BLaER1 (cell line): Measurements from ENCODE around the gene SORBS2.

Experiments used
- H3K27ac ChIP-seq: shearing (Covaris generic); formaldehyde crosslinking; 2 replicates; pipeline ENCODE4 v1.8.1; 2022
- H3K27me3 ChIP-seq: shearing (Covaris generic); formaldehyde crosslinking; 2 replicates; pipeline ENCODE4 v1.8.1; 2022
- H3K36me3 ChIP-seq: shearing (Covaris generic); formaldehyde crosslinking; 2 replicates; pipeline ENCODE4 v1.8.1; 2022
- H3K4me1 ChIP-seq: shearing (Covaris generic); formaldehyde crosslinking; 2 replicates; pipeline ENCODE4 v1.8.1; 2022
- H3K4me2 ChIP-seq: shearing (Covaris generic); formaldehyde crosslinking; 2 replicates; pipeline ENCODE4 v1.8.1; 2022
- H3K4me3 ChIP-seq: shearing (Covaris generic); formaldehyde crosslinking; 2 replicates; pipeline ENCODE4 v1.8.1; 2022
- H3K9ac ChIP-seq: shearing (Covaris generic); formaldehyde crosslinking; 2 replicates; pipeline ENCODE4 v1.8.1; 2022
- H3K9me3 ChIP-seq: shearing (Covaris generic); formaldehyde crosslinking; 2 replicates; pipeline ENCODE4 v1.8.1; 2022
- H4K20me1 ChIP-seq: shearing (Covaris generic); formaldehyde crosslinking; 2 replicates; pipeline ENCODE4 v1.8.1; 2022
- Cebpa-rat ChIP-seq: shearing (Covaris generic); IDR thresholded peaks from 2 replicates; pipeline ENCODE4 v1.8.1; 2022

Gene SORBS2

GRCh38 chr4:185657183-185657582, 154.8 kb downstream of the SORBS2 start:
- Histone ChIP-seq H3K4me3 (no peak overlapping the region), H3K36me3 (no peaks in the 10 kb centered on the region), H3K4me1 (no peaks in the 10 kb centered on the region), H3K27me3 (no peaks in the 10 kb centered on the region), H3K9me3 (no peaks in the 10 kb centered on the region), H4K20me1 (no peaks in the 10 kb centered on the region), H3K27ac (no peak overlapping the region), H3K9ac (no peak overlapping the region), H3K4me2 (no peak overlapping the region)
- no peak for TF ChIP-seq Cebpa-rat

GRCh38 chr4:185656467-185656931, 155.5 kb downstream of the SORBS2 start:
- Histone ChIP-seq H3K9me3 (no peaks in the 10 kb centered on the region), H3K4me3 (no peak overlapping the region), H3K27ac (no peak overlapping the region), H3K36me3 (no peaks in the 10 kb centered on the region), H3K27me3 (no peaks in the 10 kb centered on the region), H3K4me1 (no peaks in the 10 kb centered on the region), H4K20me1 (no peaks in the 10 kb centered on the region), H3K9ac (no peak overlapping the region), H3K4me2 (no peak overlapping the region)
- TF ChIP-seq Cebpa-rat = no peak

GRCh38 chr4:185654965-185655554, 156.9 kb downstream of the SORBS2 start:
- no peak overlapping the region for H3K4me3 ChIP-seq
- H3K9ac ChIP-seq = no peak overlapping the region
- no peaks in the 10 kb centered on the region for H3K36me3 ChIP-seq
- no peaks in the 10 kb centered on the region for H4K20me1 ChIP-seq
- H3K27ac ChIP-seq = no peak overlapping the region
- H3K27me3 ChIP-seq = no peaks in the 10 kb centered on the region
- no peaks in the 10 kb centered on the region for H3K9me3 ChIP-seq
- no peaks in the 10 kb centered on the region for H3K4me1 ChIP-seq
- H3K4me2 ChIP-seq = no peak overlapping the region
- TF ChIP-seq Cebpa-rat = no peak

- no peaks in the 10 kb centered on the region for H3K36me3 ChIP-seq
- no peak overlapping the region for H3K27ac ChIP-seq
- H3K27me3 ChIP-seq = no peaks in the 10 kb centered on the region
- no peaks in the 10 kb centered on the region for H3K9me3 ChIP-seq
- H3K4me2 ChIP-seq = no peak overlapping the region
- no peak overlapping the region for H3K4me3 ChIP-seq
- H3K9ac ChIP-seq = no peak overlapping the region
- no peaks in the 10 kb centered on the region for H4K20me1 ChIP-seq
- no peaks in the 10 kb centered on the region for H3K4me1 ChIP-seq
- TF ChIP-seq Cebpa-rat = no peak
Observed at GRCh38 chr4:185654311-185654710, 157.7 kb downstream of the SORBS2 start.

GRCh38 chr4:185651851-185652250, 160.1 kb downstream of the SORBS2 start:
- no peaks in the 10 kb centered on the region for H3K36me3 ChIP-seq
- no peaks in the 10 kb centered on the region for H3K9me3 ChIP-seq
- H4K20me1 ChIP-seq = no peaks in the 10 kb centered on the region
- TF ChIP-seq Cebpa-rat = no peak
- H3K4me1 ChIP-seq = no peaks in the 10 kb centered on the region
- no peak overlapping the region for H3K4me2 ChIP-seq
- no peak overlapping the region for H3K27ac ChIP-seq
- H3K27me3 ChIP-seq = no peaks in the 10 kb centered on the region
- H3K4me3 ChIP-seq = no peak overlapping the region
- no peak overlapping the region for H3K9ac ChIP-seq

- no peak for TF ChIP-seq Cebpa-rat
- Histone ChIP-seq H3K27ac (no peak overlapping the region), H4K20me1 (no peaks in the 10 kb centered on the region), H3K36me3 (no peaks in the 10 kb centered on the region), H3K4me2 (no peak overlapping the region), H3K9ac (no peak overlapping the region), H3K9me3 (no peaks in the 10 kb centered on the region), H3K4me1 (no peaks in the 10 kb centered on the region), H3K4me3 (no peak overlapping the region), H3K27me3 (no peaks in the 10 kb centered on the region)
Observed at GRCh38 chr4:185651137-185651677, 160.8 kb downstream of the SORBS2 start.

GRCh38 chr4:185648631-185649030, 163.4 kb downstream of the SORBS2 start:
- Histone ChIP-seq H3K27ac (no peak overlapping the region), H3K9me3 (no peaks in the 10 kb centered on the region), H3K36me3 (no peaks in the 10 kb centered on the region), H3K4me3 (no peak overlapping the region), H4K20me1 (no peaks in the 10 kb centered on the region), H3K9ac (no peak overlapping the region), H3K4me1 (no peaks in the 10 kb centered on the region), H3K4me2 (no peak overlapping the region), H3K27me3 (no peaks in the 10 kb centered on the region)
- TF ChIP-seq Cebpa-rat = no peak

GRCh38 chr4:185645403-185645802, 166.6 kb downstream of the SORBS2 start:
- no peaks in the 10 kb centered on the region for H4K20me1 ChIP-seq

GRCh38 chr4:185644408-185644807, 167.6 kb downstream of the SORBS2 start:
- H3K27ac ChIP-seq = no peak overlapping the region
- H3K9ac ChIP-seq = no peak overlapping the region
- H3K4me2 ChIP-seq = no peak overlapping the region
- TF ChIP-seq Cebpa-rat = no peak
- no peaks in the 10 kb centered on the region for H3K36me3 ChIP-seq
- no peak overlapping the region for H3K4me3 ChIP-seq
- H3K9me3 ChIP-seq = no peaks in the 10 kb centered on the region
- H3K4me1 ChIP-seq = no peaks in the 10 kb centered on the region
- H3K27me3 ChIP-seq = peaks cover 2% of the 10 kb centered on the region; the same call in 1 of the 2 replicates
- no peaks in the 10 kb centered on the region for H4K20me1 ChIP-seq

More at GRCh38 chr4:185645403-185645802, 166.6 kb downstream of the SORBS2 start:
- TF ChIP-seq Cebpa-rat = no peak
- Histone ChIP-seq H3K36me3 (no peaks in the 10 kb centered on the region), H3K4me1 (no peaks in the 10 kb centered on the region), H3K27ac (no peak overlapping the region), H3K9me3 (no peaks in the 10 kb centered on the region), H3K4me3 (no peak overlapping the region), H3K9ac (no peak overlapping the region), H3K27me3 (no peaks in the 10 kb centered on the region), H3K4me2 (no peak overlapping the region)

- Histone ChIP-seq H3K9ac (no peak overlapping the region), H3K9me3 (no peaks in the 10 kb centered on the region)
- TF ChIP-seq Cebpa-rat = no peak
Observed at GRCh38 chr4:185642907-185643306, 169.1 kb downstream of the SORBS2 start.

More at GRCh38 chr4:185642907-185643306, 169.1 kb downstream of the SORBS2 start:
- peaks cover 6% of the 10 kb centered on the region; the same call in 1 of the 2 replicates for H3K4me1 ChIP-seq
- H4K20me1 ChIP-seq = no peaks in the 10 kb centered on the region
- no peak overlapping the region for H3K27ac ChIP-seq
- H3K27me3 ChIP-seq = peaks cover 14% of the 10 kb centered on the region
- no peak overlapping the region for H3K4me2 ChIP-seq
- no peaks in the 10 kb centered on the region for H3K36me3 ChIP-seq
- H3K4me3 ChIP-seq = no peak overlapping the region
